Measurements from ENCODE around the gene SRGAP1.

SRGAP1 gene

GRCh38 chr12:63985945-63986344, 141.4 kb downstream of the SRGAP1 start:
- H3K79me2 ChIP-seq (ENCODE audit: insufficient read depth, low read length), result no peaks in the 10 kb centered on the region
- no peak overlapping the region for H3K9ac ChIP-seq (ENCODE audit: low read depth, low read length)
- no peak overlapping the region for H3K27ac ChIP-seq (ENCODE audit: low read length)
- H3K9me3 ChIP-seq (ENCODE audit: insufficient read depth, low read length, severe bottlenecking), result no peaks in the 10 kb centered on the region
- no peak overlapping the region for H3K4me2 ChIP-seq (ENCODE audit: insufficient read depth, low read length)
- H3K27me3 ChIP-seq (ENCODE audit: insufficient read depth, low read length, poor library complexity), result peaks cover 3% of the 10 kb centered on the region
- no peaks in the 10 kb centered on the region for H4K20me1 ChIP-seq (ENCODE audit: insufficient read depth, low read length)
- H3K4me3 ChIP-seq (ENCODE audit: low read depth in 1 of 2, low read length in 2 of 2), result no peak overlapping the region
- no peak overlapping the region for H2AFZ ChIP-seq (ENCODE audit: low read depth, low read length)
- no peaks in the 10 kb centered on the region for H3K36me3 ChIP-seq (ENCODE audit: insufficient read depth, low read length)
- TF ChIP-seq CTCF (IDR thresholded peaks at IDR 0.05; ENCODE audit: borderline replicate concordance, extremely low read depth, low read length, poor library complexity, severe bottlenecking) (no peak), EZH2 (IDR thresholded peaks at IDR 0.05; ENCODE audit: borderline replicate concordance, low read depth, low read length, severe bottlenecking) (no peak)
- no peaks in the 10 kb centered on the region for H3K4me1 ChIP-seq (ENCODE audit: insufficient read depth, low read length)
- DNase-seq (no peak), ATAC-seq (ENCODE audit: insufficient read depth, low read depth) (no peak)

GRCh38 chr12:63989301-63989845, 144.9 kb downstream of the SRGAP1 start:
- no peaks in the 10 kb centered on the region for H3K79me2 ChIP-seq (ENCODE audit: insufficient read depth, low read length)
- no peak for ATAC-seq (ENCODE audit: insufficient read depth, low read depth)
- no peak for DNase-seq
- H4K20me1 ChIP-seq (ENCODE audit: insufficient read depth, low read length), result no peaks in the 10 kb centered on the region
- no peak overlapping the region for H2AFZ ChIP-seq (ENCODE audit: low read depth, low read length)
- peaks cover 7% of the 10 kb centered on the region for H3K27me3 ChIP-seq (ENCODE audit: insufficient read depth, low read length, poor library complexity)
- H3K4me2 ChIP-seq (ENCODE audit: insufficient read depth, low read length), result no peak overlapping the region
- TF ChIP-seq EZH2 (IDR thresholded peaks at IDR 0.05; ENCODE audit: borderline replicate concordance, low read depth, low read length, severe bottlenecking) (no peak), CTCF (IDR thresholded peaks at IDR 0.05; ENCODE audit: borderline replicate concordance, extremely low read depth, low read length, poor library complexity, severe bottlenecking) (no peak)
- no peaks in the 10 kb centered on the region for H3K36me3 ChIP-seq (ENCODE audit: insufficient read depth, low read length)
- no peaks in the 10 kb centered on the region for H3K4me1 ChIP-seq (ENCODE audit: insufficient read depth, low read length)
- no peaks in the 10 kb centered on the region for H3K9me3 ChIP-seq (ENCODE audit: insufficient read depth, low read length, severe bottlenecking)
- H3K4me3 ChIP-seq (ENCODE audit: low read depth in 1 of 2, low read length in 2 of 2), result no peak overlapping the region
- H3K9ac ChIP-seq (ENCODE audit: low read depth, low read length), result no peak overlapping the region
- no peak overlapping the region for H3K27ac ChIP-seq (ENCODE audit: low read length)

GRCh38 chr12:63990828-63991547, 146.5 kb downstream of the SRGAP1 start:
- Histone ChIP-seq H3K9ac (ENCODE audit: low read depth, low read length) (no peak overlapping the region), H2AFZ (ENCODE audit: low read depth, low read length) (no peak overlapping the region), H3K36me3 (ENCODE audit: insufficient read depth, low read length) (no peaks in the 10 kb centered on the region), H3K4me3 (ENCODE audit: low read depth in 1 of 2, low read length in 2 of 2) (no peak overlapping the region), H3K27me3 (ENCODE audit: insufficient read depth, low read length, poor library complexity) (peaks cover 12% of the 10 kb centered on the region), H3K9me3 (ENCODE audit: insufficient read depth, low read length, severe bottlenecking) (no peaks in the 10 kb centered on the region), H3K4me2 (ENCODE audit: insufficient read depth, low read length) (no peak overlapping the region), H3K79me2 (ENCODE audit: insufficient read depth, low read length) (no peaks in the 10 kb centered on the region), H3K4me1 (ENCODE audit: insufficient read depth, low read length) (no peaks in the 10 kb centered on the region), H3K27ac (ENCODE audit: low read length) (no peak overlapping the region), H4K20me1 (ENCODE audit: insufficient read depth, low read length) (no peaks in the 10 kb centered on the region)
- no peak for DNase-seq
- no peak for ATAC-seq (ENCODE audit: insufficient read depth, low read depth)
- no peak for TF ChIP-seq EZH2 (IDR thresholded peaks at IDR 0.05; ENCODE audit: borderline replicate concordance, low read depth, low read length, severe bottlenecking)
- TF ChIP-seq CTCF (IDR thresholded peaks at IDR 0.05; ENCODE audit: borderline replicate concordance, extremely low read depth, low read length, poor library complexity, severe bottlenecking), result no peak

Measured in DND-41 (cell line).